Left lung (tissue), 10 donors: ENCODE data around the gene DYRK2. TPM values are rescaled to one million over a fixed set of nuclear protein-coding genes. Genes with fewer than 3 reads are reported as not detected.

Source experiments
- ATAC-seq: fragments of 200-7000 bp; cut with Tn5 transposase; one replicate; pipeline ENCODE4 v1.9.1; 2020; ENCODE audit warnings: moderate library complexity
- DNase-seq, 4 donors: peaks; one replicate each; pipeline ENCODE4 v3.0.0-alpha.2; 2013 to 2020
- H3K27ac ChIP-seq, 2 donors: fragments of 200-600 bp; sonication (generic) in 1 of 2; one replicate each; pipeline versions ENCODE4 v1.5.0 to v1.8.0; 2020 to 2021
- H3K27me3 ChIP-seq, 2 donors: fragments of 200-600 bp; sonication (generic) in 1 of 2; one replicate each; pipeline versions ENCODE4 v1.5.0 to v1.8.0; 2020 to 2021
- H3K36me3 ChIP-seq, 2 donors: fragments of 200-600 bp; sonication (generic) in 1 of 2; one replicate each; pipeline versions ENCODE4 v1.5.0 to v1.8.0; 2020 to 2021
- H3K4me1 ChIP-seq, 2 donors: fragments of 200-600 bp; one replicate each; pipeline ENCODE4 v1.8.0; 2021
- H3K4me3 ChIP-seq, 2 donors: fragments of 200-600 bp; sonication (generic) in 1 of 2; one replicate each; pipeline versions ENCODE4 v1.5.0 to v1.8.0; 2020 to 2021; ENCODE audit warnings: mild to moderate bottlenecking in 1 of 2
- H3K9me3 ChIP-seq, 2 donors: fragments of 200-600 bp; sonication (generic) in 1 of 2; one replicate each; pipeline versions ENCODE4 v1.5.0 to v1.8.0; 2020 to 2021
- intact Hi-C, 2 donors: fragments of 100-400 bp; cut with DNase I; formaldehyde crosslinking; loops; one replicate each; pipeline versions ENCODE4 v1.11.2 to v1.14.2; 2022
- polyA plus RNA-seq, 6 donors: library from polyadenylated mRNA; unstranded; fragments of 120-200 nt; gene quantifications; one replicate each; pipeline ENCODE4 v1.2.1, GENCODE V29; 2013; ENCODE audit not compliant: insufficient read length in 6 of 6
- total RNA-seq, 2 donors: library from RNA; stranded (reverse); fragmentation: NEBNext Ultra II Directional; extraction: Animal tissue kit (Norgen Biotek cat#: 25700); gene quantifications; one replicate each; pipeline ENCODE4 v1.2.1, GENCODE V29; 2021
- TF ChIP-seq, protein P1 (sequence below), 2 donors: fragments of 200-600 bp; sonication (generic) in 1 of 2; IDR thresholded peaks; one replicate each; pipeline versions ENCODE4 v1.5.0 to v1.8.0; 2021; ENCODE audit warnings: antibody characterized with exemption in 2 of 2
- donor health status: DM: no; HTN: yes; CAD: no.
- donor health status: DM: no; HTN: no; CAD: no.

The DYRK2 gene
- total and polyA plus RNA-seq, 8 donors = 17.4 to 22.8 (median 22.0) TPM

DNA sequence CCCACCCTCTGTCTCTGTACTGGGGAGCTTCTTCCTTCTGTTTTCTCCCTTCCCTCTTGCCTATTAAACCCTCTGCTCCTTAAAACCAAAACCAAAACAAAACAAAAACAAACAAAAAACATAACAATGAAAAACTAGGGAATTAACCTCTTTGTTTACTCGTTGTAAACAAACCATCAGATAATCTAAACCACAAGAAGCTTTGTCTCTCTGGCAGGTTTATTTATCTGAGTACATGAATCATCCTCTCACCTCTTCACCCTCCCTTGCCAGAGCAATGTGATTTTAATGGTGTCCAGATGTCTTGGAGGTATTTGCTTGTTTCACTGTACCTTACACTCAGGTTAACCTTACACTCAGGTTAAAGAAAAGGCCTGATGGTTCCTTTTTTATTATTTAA, 66.1 kb downstream of the DYRK2 start:
- H3K36me3 ChIP-seq = no peaks in the 10 kb centered on the region
- H3K27me3 ChIP-seq = no peaks in the 10 kb centered on the region
- intact Hi-C loops = no loop called here
- TF ChIP-seq, protein P1, sequence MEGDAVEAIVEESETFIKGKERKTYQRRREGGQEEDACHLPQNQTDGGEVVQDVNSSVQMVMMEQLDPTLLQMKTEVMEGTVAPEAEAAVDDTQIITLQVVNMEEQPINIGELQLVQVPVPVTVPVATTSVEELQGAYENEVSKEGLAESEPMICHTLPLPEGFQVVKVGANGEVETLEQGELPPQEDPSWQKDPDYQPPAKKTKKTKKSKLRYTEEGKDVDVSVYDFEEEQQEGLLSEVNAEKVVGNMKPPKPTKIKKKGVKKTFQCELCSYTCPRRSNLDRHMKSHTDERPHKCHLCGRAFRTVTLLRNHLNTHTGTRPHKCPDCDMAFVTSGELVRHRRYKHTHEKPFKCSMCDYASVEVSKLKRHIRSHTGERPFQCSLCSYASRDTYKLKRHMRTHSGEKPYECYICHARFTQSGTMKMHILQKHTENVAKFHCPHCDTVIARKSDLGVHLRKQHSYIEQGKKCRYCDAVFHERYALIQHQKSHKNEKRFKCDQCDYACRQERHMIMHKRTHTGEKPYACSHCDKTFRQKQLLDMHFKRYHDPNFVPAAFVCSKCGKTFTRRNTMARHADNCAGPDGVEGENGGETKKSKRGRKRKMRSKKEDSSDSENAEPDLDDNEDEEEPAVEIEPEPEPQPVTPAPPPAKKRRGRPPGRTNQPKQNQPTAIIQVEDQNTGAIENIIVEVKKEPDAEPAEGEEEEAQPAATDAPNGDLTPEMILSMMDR (IDR thresholded peaks at IDR 0.05) = no peak
- no peak overlapping the region for H3K4me3 ChIP-seq
- no peak overlapping the region for H3K27ac ChIP-seq
- ATAC-seq (no peak), DNase-seq (no peak)
- no peaks in the 10 kb centered on the region for H3K9me3 ChIP-seq
- H3K4me1 ChIP-seq = no peaks in the 10 kb centered on the region
